Measurements from ENCODE around the gene ZBTB20. TPM values are rescaled to one million over a fixed set of nuclear protein-coding genes. Genes with fewer than 3 reads are reported as not detected.
A peak's percentile ranks its signal among the peaks of the same experiment; 100 is the strongest.

Gene ZBTB20
- total RNA-seq, 1 donor from 2014 or later: 62.4 TPM

DNA sequence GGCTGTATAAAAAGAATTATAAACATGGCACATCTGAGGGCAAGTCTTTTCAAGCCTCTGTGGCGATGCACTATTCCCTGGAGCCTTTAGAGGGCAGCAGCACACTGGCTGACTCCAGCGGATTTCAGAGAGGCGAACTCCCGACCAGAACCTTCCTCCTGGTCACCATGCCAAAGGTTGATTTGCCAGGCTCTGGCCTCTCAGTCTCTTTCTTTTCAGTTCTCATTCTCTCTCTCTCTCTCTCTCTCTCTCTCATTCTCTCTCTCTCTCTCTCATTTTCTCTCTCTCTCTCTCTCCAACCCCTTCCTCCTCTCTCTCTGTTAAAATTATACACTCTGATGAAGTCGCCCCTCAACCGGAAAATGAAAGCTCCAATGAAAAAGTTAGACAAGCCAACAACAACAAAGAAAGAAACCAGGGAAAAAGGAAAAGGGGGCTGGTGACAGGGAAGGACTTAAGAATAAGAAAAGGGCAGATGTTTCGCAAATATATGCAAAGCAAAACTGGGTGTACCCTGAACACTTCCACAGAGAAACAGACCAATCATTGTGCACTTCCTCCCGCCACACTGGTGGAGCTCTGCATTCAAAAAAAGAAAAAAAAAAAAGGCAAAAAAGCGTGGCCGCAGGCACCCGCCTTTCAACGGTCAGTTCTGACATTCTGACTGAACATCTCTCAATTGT is 763.1 kb downstream of the ZBTB20 start:
- DNase-seq (ENCODE audit: low read depth): peak; percentile 89

GRCh38 chr3:114380233-114380651 is 766.8 kb downstream of the ZBTB20 start:
- DNase-seq (ENCODE audit: low read depth): peak; percentile 94

GRCh38 chr3:114379266-114379665 is 767.8 kb downstream of the ZBTB20 start:
- peak; percentile 51 for DNase-seq (ENCODE audit: low read depth)

DNA sequence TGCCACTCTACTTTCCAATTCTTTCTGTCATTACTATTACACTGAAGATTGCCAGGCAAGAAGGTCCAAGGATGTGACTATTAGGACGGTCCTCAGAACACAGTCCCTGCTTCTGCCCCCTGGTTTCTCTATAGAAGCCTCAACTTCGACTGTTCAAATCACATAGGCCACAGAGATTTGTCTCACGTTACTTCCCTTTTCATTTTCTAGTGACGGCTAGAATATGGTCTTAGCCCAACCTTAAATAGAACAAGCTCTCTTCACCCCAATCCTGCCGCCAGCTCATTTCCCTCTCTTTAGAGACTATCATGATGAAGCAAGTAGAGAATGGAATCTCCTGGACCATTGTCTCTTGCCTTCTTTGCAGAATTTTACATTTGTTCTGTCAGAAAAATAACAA is 768.3 kb downstream of the ZBTB20 start:
- no peak for DNase-seq (ENCODE audit: low read depth)

- no peak for DNase-seq (ENCODE audit: low read depth)
Observed at GRCh38 chr3:114377426-114377825, 769.7 kb downstream of the ZBTB20 start.

GRCh38 chr3:114376516-114377185 is 770.4 kb downstream of the ZBTB20 start:
- no peak for DNase-seq (ENCODE audit: low read depth)

GRCh38 chr3:114375608-114376421 is 771.3 kb downstream of the ZBTB20 start:
- no peak for DNase-seq (ENCODE audit: low read depth)

- DNase-seq (ENCODE audit: low read depth): peak; percentile 64
Observed at GRCh38 chr3:114374433-114374990, 772.6 kb downstream of the ZBTB20 start.

DNA sequence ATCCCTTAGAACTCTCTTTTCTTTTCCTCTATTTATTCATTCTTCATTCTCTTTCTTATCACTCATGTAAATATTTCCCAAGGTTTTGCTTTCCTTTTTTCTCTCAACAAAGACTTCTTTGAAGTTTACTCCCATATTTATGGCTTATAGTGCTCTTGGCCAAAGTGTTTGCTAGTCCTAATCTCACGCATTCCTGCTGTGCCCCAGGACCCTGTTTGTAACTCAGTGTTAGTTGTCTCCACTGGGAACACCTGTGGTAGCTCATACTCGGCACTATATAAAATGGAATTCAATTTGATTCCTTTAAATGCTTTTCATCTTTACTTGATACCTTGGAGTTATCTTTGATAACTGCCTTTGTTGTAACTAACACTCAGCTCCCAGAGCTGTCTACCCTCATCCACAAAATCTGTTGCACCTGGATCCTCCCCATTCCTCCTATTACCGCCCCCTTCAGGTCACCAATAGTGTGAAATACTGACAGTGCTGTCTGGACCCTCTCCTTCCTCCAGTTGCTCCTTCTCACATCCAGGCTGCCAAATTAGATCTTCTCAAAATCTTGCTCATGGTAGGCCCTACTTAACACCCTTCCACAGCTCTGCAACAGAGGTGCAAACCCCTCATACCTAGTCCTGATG is 776.4 kb downstream of the ZBTB20 start:
- DNase-seq (ENCODE audit: low read depth): no peak

GRCh38 chr3:114365909-114366308 is 781.2 kb downstream of the ZBTB20 start:
- no peak for DNase-seq (ENCODE audit: low read depth)

DNA sequence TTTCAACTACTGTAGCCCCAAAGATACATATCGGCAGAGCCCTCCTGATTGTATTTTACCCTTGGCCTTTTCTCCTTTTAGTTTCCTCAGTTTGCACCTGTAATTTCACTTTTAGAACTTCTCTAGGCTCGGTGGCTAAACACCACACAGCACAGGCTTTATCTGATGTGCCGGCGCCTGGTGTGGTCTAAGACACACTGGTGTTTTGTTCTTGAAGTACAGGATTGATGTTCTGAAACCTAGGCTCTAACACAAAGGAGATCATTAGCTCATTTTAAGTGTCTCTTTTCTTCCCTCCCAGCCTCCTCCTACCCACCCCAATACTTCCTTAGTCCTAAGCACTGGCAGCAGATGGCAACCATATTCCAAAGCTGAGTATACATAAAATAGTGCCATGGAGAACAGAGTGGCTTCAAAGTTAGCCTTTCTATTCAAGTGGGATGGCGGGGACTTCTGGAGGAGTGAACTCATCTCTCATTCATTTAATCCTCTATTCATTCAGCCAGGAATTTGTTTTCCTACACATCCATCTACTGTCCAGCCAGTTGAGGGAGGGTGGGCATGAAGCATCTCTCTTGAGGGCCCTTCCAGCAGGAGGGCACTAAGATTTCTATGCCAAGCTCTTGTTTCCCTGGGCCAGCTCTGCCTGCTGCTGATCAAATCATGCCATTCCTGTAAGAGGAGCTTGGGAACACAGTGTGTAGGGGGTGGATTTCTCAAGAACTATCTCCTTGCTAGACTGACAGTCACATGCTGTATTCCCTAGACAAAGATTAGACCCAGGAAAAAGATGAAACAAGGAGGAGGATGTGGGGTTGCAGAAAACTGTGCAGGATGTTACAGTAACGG is 782.1 kb downstream of the ZBTB20 start:
- no peak for DNase-seq (ENCODE audit: low read depth)

DNA sequence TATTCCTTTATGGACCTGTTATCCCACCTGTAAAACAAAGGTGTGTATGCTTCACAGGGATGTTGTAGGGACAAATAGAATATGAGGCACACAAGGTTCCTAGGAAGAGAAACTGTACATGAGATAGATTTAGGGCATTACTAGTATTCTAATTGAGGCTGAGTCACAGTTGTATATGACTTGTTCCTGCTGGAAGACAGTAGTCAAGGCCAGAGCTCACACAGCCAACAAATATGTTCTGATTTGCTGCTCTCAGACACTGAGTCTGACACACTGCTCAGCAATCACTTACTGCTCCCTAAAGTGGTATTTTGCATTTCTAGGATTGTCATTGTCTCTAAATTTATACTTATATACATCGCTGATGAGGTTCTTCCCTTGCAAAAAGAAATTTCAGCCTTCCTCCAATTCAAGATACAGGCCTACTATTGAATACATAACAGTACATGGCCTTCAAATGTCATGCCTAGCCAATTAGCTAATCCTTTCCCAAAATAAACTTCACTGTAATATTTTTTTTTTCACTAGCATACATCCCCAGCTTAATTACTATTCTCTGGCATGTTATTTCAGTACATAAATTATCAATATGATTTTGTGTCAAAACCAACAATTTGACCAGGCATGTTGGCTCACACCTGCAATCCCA is 783.4 kb downstream of the ZBTB20 start:
- peak; percentile 26 for DNase-seq (ENCODE audit: low read depth)

- DNase-seq (ENCODE audit: low read depth): peak; percentile 28
Observed at GRCh38 chr3:114362815-114363214, 784.3 kb downstream of the ZBTB20 start.

DNA sequence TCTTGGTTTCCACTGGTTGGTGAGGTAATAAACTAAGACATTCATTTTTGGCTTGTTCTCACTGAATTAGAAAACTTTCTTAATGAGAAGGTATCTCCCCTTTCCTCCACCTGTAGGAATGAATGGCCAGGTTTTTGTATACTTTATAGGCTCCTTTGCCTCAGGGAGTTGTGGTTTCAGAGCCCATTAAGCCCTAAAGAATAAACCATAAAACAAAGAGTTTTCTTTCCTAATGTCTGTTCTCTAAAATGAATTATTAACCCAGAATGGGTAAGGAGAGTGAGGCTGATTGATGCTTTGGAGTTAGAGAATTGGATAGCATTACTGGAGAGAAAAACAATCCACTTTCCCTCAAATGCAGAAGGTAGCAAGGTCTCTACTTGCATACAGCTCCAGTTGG is 785.7 kb downstream of the ZBTB20 start:
- DNase-seq (ENCODE audit: low read depth): no peak

GRCh38 chr3:114356525-114356924 is 790.6 kb downstream of the ZBTB20 start:
- no peak for DNase-seq (ENCODE audit: low read depth)

GRCh38 chr3:114356066-114356465 is 791.0 kb downstream of the ZBTB20 start:
- DNase-seq (ENCODE audit: low read depth): no peak

DNA sequence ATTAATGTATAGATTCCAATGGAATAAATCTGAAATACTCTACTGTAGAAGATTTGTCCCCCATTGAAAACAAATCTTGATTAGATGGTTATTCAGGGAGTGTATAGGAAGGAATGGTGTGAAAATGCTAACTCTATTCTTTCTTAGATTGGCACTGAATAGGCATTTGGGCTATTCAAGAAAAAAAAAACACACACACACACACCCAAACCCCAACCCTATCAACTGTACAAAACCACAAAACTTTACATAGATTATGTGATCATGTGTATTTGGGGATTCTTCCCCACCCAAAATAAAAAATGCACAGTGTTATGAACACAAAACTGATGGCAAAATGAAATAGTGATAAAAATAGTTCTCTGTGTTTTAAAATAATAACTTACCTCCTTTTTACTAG is 791.4 kb downstream of the ZBTB20 start:
- no peak for DNase-seq (ENCODE audit: low read depth)

DNA sequence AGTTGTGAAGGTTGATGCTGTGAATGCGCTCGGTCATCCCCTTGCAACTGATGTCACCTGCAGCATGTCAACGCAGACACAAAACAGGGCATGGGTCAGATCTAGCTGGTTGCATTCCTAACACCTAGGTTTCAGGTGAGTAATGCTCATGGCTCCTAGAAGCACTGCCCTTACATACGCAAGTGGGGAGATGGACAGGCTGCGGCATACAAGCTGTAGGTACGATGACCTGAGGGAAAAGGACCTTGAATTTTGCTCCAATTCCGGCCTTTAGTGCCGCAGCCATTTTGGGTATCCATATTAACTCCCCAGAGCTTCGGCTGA is 795.3 kb downstream of the ZBTB20 start:
- DNase-seq (ENCODE audit: low read depth): no peak

GRCh38 chr3:114351123-114351821 is 795.8 kb downstream of the ZBTB20 start:
- DNase-seq (ENCODE audit: low read depth): no peak
